ENCODE results near the gene ARFGAP3. TPM values are rescaled to one million over a fixed set of nuclear protein-coding genes. Genes with fewer than 3 reads are reported as not detected.

ARFGAP3 gene
- total RNA-seq, 1 experiment from 2014 or later, result 37.8 TPM

- no peak for TF ChIP-seq CTCF (IDR thresholded peaks at IDR 0.05; ENCODE audit: unreplicated experiment)
- CTCF ChIA-PET, result no interaction called here
- Mint-ChIP-seq H3K9me3 (ENCODE audit: low read depth, unreplicated experiment) (no peaks in the 10 kb centered on the region), H3K36me3 (ENCODE audit: insufficient read depth, unreplicated experiment) (peaks cover 29% of the 10 kb centered on the region), H3K27ac (ENCODE audit: unreplicated experiment) (peak overlapping the region; percentile 64), H3K27me3 (ENCODE audit: unreplicated experiment) (no peaks in the 10 kb centered on the region), H3K4me1 (ENCODE audit: low read depth, unreplicated experiment) (peaks cover 49% of the 10 kb centered on the region), H3K4me3 (ENCODE audit: low read depth, unreplicated experiment) (peak overlapping the region; percentile 22)
- DNase-seq, result no peak
- intact Hi-C loops (cut with micrococcal nuclease; ENCODE audit: unreplicated experiment), result no loop called here
- BruUV-seq (replicated peaks), result no TSS peak
Observed at GRCh38 chr22:42844756-42845155, 12.3 kb downstream of the ARFGAP3 start.

GRCh38 chr22:42842658-42843370 lies 14.3 kb downstream of the ARFGAP3 start:
- peaks cover 38% of the 10 kb centered on the region for H3K36me3 Mint-ChIP-seq (ENCODE audit: insufficient read depth, unreplicated experiment)
- no TSS peak for BruUV-seq (replicated peaks)
- CTCF ChIA-PET, result interaction anchor here (1.9 kb wide), 1 partner anchor 25 kb away, joined by 4 read pairs; no protein-coding TSS in a partner anchor

GRCh38 chr22:42841444-42841843 lies 15.6 kb downstream of the ARFGAP3 start:
- H3K4me1 Mint-ChIP-seq (ENCODE audit: low read depth, unreplicated experiment), result peaks cover 44% of the 10 kb centered on the region
- no peaks in the 10 kb centered on the region for H3K9me3 Mint-ChIP-seq (ENCODE audit: low read depth, unreplicated experiment)
- intact Hi-C loops (cut with micrococcal nuclease; ENCODE audit: unreplicated experiment), result no loop called here
- no peak for DNase-seq
- BruUV-seq (replicated peaks), result no TSS peak
- no peak overlapping the region for H3K4me3 Mint-ChIP-seq (ENCODE audit: low read depth, unreplicated experiment)
- CTCF ChIA-PET, result interaction anchor here (0.7 to 1.9 kb wide), 5 partner anchors 8 to 111 kb away, joined by 3 to 8 read pairs (median 4); no protein-coding TSS in a partner anchor
- TF ChIP-seq CTCF (IDR thresholded peaks at IDR 0.05; ENCODE audit: unreplicated experiment), result no peak
- H3K27ac Mint-ChIP-seq (ENCODE audit: unreplicated experiment), result no peak overlapping the region
- H3K36me3 Mint-ChIP-seq (ENCODE audit: insufficient read depth, unreplicated experiment), result peaks cover 37% of the 10 kb centered on the region
- no peaks in the 10 kb centered on the region for H3K27me3 Mint-ChIP-seq (ENCODE audit: unreplicated experiment)

More at GRCh38 chr22:42842658-42843370, 14.3 kb downstream of the ARFGAP3 start:
- no peak for TF ChIP-seq CTCF (IDR thresholded peaks at IDR 0.05; ENCODE audit: unreplicated experiment)
- Mint-ChIP-seq H3K4me1 (ENCODE audit: low read depth, unreplicated experiment) (peaks cover 44% of the 10 kb centered on the region), H3K27me3 (ENCODE audit: unreplicated experiment) (no peaks in the 10 kb centered on the region), H3K9me3 (ENCODE audit: low read depth, unreplicated experiment) (no peaks in the 10 kb centered on the region), H3K4me3 (ENCODE audit: low read depth, unreplicated experiment) (no peak overlapping the region), H3K27ac (ENCODE audit: unreplicated experiment) (no peak overlapping the region)
- intact Hi-C loops (cut with micrococcal nuclease; ENCODE audit: unreplicated experiment), result no loop called here
- no peak for DNase-seq

- no peaks in the 10 kb centered on the region for H3K9me3 Mint-ChIP-seq (ENCODE audit: low read depth, unreplicated experiment)
- peaks cover 25% of the 10 kb centered on the region for H3K36me3 Mint-ChIP-seq (ENCODE audit: insufficient read depth, unreplicated experiment)
- H3K27me3 Mint-ChIP-seq (ENCODE audit: unreplicated experiment), result no peaks in the 10 kb centered on the region
- H3K4me1 Mint-ChIP-seq (ENCODE audit: low read depth, unreplicated experiment), result peaks cover 18% of the 10 kb centered on the region
- CTCF ChIA-PET, result no interaction called here
- TF ChIP-seq CTCF (IDR thresholded peaks at IDR 0.05; ENCODE audit: unreplicated experiment), result no peak
- no peak overlapping the region for H3K4me3 Mint-ChIP-seq (ENCODE audit: low read depth, unreplicated experiment)
- DNase-seq, result no peak
- no peak overlapping the region for H3K27ac Mint-ChIP-seq (ENCODE audit: unreplicated experiment)
- no TSS peak for BruUV-seq (replicated peaks)
- intact Hi-C loops (cut with micrococcal nuclease; ENCODE audit: unreplicated experiment), result no loop called here
Observed at GRCh38 chr22:42837556-42837955, 19.5 kb downstream of the ARFGAP3 start.
